B cell (primary cell): ENCODE data around the gene TRIM17. TPM values are rescaled to one million over a fixed set of nuclear protein-coding genes. Genes with fewer than 3 reads are reported as not detected.

Experiments
- ATAC-seq: fragments of 200-7000 bp; cut with Tn5 transposase; one replicate; pipeline ENCODE4 v1.10.0; 2021; ENCODE audit warnings: low read depth, mild to moderate bottlenecking, moderate number of reproducible peaks, moderate library complexity
- CTCF ChIA-PET: fragments of 350-600 bp; sonication (Branson Sonifier 250); formaldehyde crosslinking; loops from one replicate; lab custom pipeline; 2021; ENCODE audit warnings: antibody characterized with exemption, inconsistent platforms; lab: Charles Lee
- POLR2A ChIA-PET: fragments of 350-600 bp; sonication (Branson Sonifier 250); formaldehyde crosslinking; loops from one replicate; lab custom pipeline; 2021; ENCODE audit warnings: antibody characterized with exemption; lab: Charles Lee
- DNase-seq: peaks from one replicate; pipeline ENCODE4 v3.0.0; 2013
- H2AFZ ChIP-seq: 2 replicates; pipeline ENCODE4 v1.6.1; 2012; ENCODE audit warnings: mild to moderate bottlenecking, low read depth, low read length; ENCODE audit not compliant: insufficient read depth, poor library complexity, severe bottlenecking
- H3K27ac ChIP-seq, 2 donors: 1 replicate in 1 of 2; 2 replicates in 1 of 2; pipeline ENCODE4 v1.5.1; 2012 to 2013; ENCODE audit warnings: low read length in 2 of 2, mild to moderate bottlenecking in 2 of 2, moderate library complexity in 1 of 2
- H3K27me3 ChIP-seq, 4 experiments: fragments of 200-600 bp in 1 of 4; sonication (generic) in 1 of 4; replicated peaks in 1 of 4; 1 replicate in 2 of 4; 2 replicates in 2 of 4; pipeline versions ENCODE4 v1.6.1 to v1.7.0; 2013 to 2016; ENCODE audit warnings: low read length in 3 of 4, mild to moderate bottlenecking in 2 of 4, mixed read lengths in 1 of 4, moderate library complexity in 1 of 4; ENCODE audit not compliant: insufficient read depth in 4 of 4, control insufficient read depth in 3 of 4; ENCODE audit errors: control extremely low read depth in 1 of 4
- H3K36me3 ChIP-seq, 2 experiments: replicated peaks in 1 of 2; 1 replicate in 1 of 2; 2 replicates in 1 of 2; pipeline versions ENCODE4 v1.6.1 to v1.7.1; 2013; ENCODE audit warnings: low read length in 1 of 2; ENCODE audit not compliant: insufficient read depth in 2 of 2, control insufficient read depth in 1 of 2; ENCODE audit errors: control extremely low read depth in 1 of 2, extremely low read depth in 1 of 2
- H3K4me1 ChIP-seq, 2 donors: fragments of 200-600 bp in 1 of 2; sonication (generic) in 1 of 2; 1 replicate in 1 of 2; 2 replicates in 1 of 2; pipeline versions ENCODE4 v1.5.1 to v1.6.1; 2013 to 2017; ENCODE audit warnings: low read length in 2 of 2; ENCODE audit not compliant: control insufficient read depth in 2 of 2, insufficient read depth in 2 of 2
- H3K4me2 ChIP-seq: replicated peaks from 2 replicates; pipeline ENCODE3; 2012; ENCODE audit warnings: mild to moderate bottlenecking, low read depth, low read length; ENCODE audit not compliant: poor library complexity, severe bottlenecking
- H3K4me3 ChIP-seq, 5 experiments: fragments of 200-600 bp in 1 of 5; sonication (generic) in 1 of 5; 1 replicate in 3 of 5; 2 replicates in 2 of 5; pipeline versions ENCODE4 v1.5.1 to v1.7.0; 2011 to 2016; ENCODE audit warnings: low read length in 4 of 5, mild to moderate bottlenecking in 4 of 5, low read depth in 2 of 5, control low read depth in 1 of 5, moderate library complexity in 1 of 5; ENCODE audit not compliant: insufficient read depth in 1 of 5; ENCODE audit errors: control extremely low read depth in 1 of 5, extremely low read depth in 1 of 5
- H3K79me2 ChIP-seq: fragments of 200-600 bp; sonication (generic); one replicate; pipeline ENCODE4 v1.6.0; 2016; ENCODE audit warnings: low read length; ENCODE audit not compliant: control insufficient read depth, insufficient read depth
- H3K9ac ChIP-seq: fragments of 200-600 bp; sonication (generic); 2 replicates; pipeline ENCODE4 v1.6.1; 2017; ENCODE audit warnings: mild to moderate bottlenecking, low read length, moderate library complexity
- H3K9me3 ChIP-seq, 3 donors: one replicate each; pipeline versions ENCODE4 v1.6.1 to v1.7.1; 2013; ENCODE audit warnings: low read length in 2 of 3; ENCODE audit not compliant: control insufficient read depth in 2 of 3, insufficient read depth in 1 of 3; ENCODE audit errors: control extremely low read depth in 1 of 3
- H4K20me1 ChIP-seq: 2 replicates; pipeline ENCODE4 v1.6.0; 2012; ENCODE audit warnings: mild to moderate bottlenecking, low read length; ENCODE audit not compliant: insufficient read depth, control insufficient read depth, poor library complexity, severe bottlenecking
- H3K27ac Mint-ChIP-seq: one replicate; pipeline ENCODE4 v1.8.0; 2021; ENCODE audit warnings: mixed read lengths
- H3K27me3 Mint-ChIP-seq: one replicate; pipeline ENCODE4 v1.8.0; 2021; ENCODE audit warnings: mixed read lengths
- H3K4me1 Mint-ChIP-seq: one replicate; pipeline ENCODE4 v1.8.0; 2021; ENCODE audit warnings: mixed read lengths
- H3K4me3 Mint-ChIP-seq: one replicate; pipeline ENCODE4 v1.8.0; 2021; ENCODE audit warnings: mixed read lengths
- H3K9me3 Mint-ChIP-seq: one replicate; pipeline ENCODE4 v1.8.0; 2022; ENCODE audit warnings: mixed read lengths; ENCODE audit not compliant: insufficient read depth
- EZH2 ChIP-seq: IDR thresholded peaks from 2 replicates; pipeline ENCODE4 v1.6.1; 2012; ENCODE audit warnings: borderline replicate concordance, low read depth, mild to moderate bottlenecking, moderate library complexity, low read length; ENCODE audit not compliant: insufficient read depth, poor library complexity, severe bottlenecking
- WGBS: methylation state at CpG from one replicate; pipeline ENCODE4 v1.1.5; 2013; ENCODE audit warnings: missing lambda C conversion rate; ENCODE audit not compliant: insufficient coverage; 5-methylcytosine and 5-hydroxymethylcytosine counted together
- intact Hi-C: fragments of 100-400 bp; cut with micrococcal nuclease; formaldehyde crosslinking; loops from one replicate; pipeline ENCODE4 v1.10.0; 2022
- polyA plus RNA-seq: library from polyadenylated mRNA; depleted of rRNA; stranded (reverse); fragments of >200 nt; gene quantifications from 2 replicates; pipeline ENCODE4 v1.2.3, GENCODE V29; 2012
- total RNA-seq, 2 donors: library from RNA; stranded (reverse); fragments of 120-200 nt in 1 of 2; gene quantifications; 1 replicate in 1 of 2; 2 replicates in 1 of 2; pipeline versions ENCODE4 v1.2.3 to v1.2.4, GENCODE V29; 2013 to 2022
- TF ChIP-seq, protein P1 (sequence below): fragments of 200-600 bp; IDR thresholded peaks from one replicate; pipeline ENCODE4 v1.8.0; 2022; ENCODE audit warnings: antibody characterized with exemption, mild to moderate bottlenecking

The TRIM17 gene
- total and polyA plus RNA-seq, 2 donors (not counting 1 experiment from before 2014, with no cell fraction given): not detected

DNA sequence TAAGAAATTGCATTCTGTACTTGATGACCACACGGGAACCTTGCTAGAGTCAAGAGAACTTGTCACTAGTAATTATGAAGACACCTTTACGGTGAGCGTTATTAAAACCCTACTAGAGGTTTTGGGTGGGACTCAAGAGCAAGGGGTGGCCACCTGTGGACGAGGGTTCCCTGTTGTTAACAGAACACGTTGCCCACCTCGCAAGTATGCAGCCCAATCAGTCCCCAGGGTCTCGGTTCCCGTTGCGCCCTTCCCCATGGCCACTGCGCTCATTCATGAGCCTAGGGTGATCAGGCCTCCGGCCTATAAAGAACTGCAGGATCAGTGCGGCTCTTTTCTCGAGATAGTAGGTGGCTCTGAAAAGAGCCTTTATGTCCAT is 40.3 kb upstream of the TRIM17 start:
- CTCF ChIA-PET: interaction anchor here (1.9 kb wide), 1 partner anchor 29 kb away, joined by 8 read pairs; no protein-coding TSS in a partner anchor
- Histone ChIP-seq H3K4me2 (peak overlapping the region; percentile 71), H2AFZ (peak overlapping the region; percentile 61), H3K4me3 (peak overlapping the region in 4 of 5 experiments; percentile 25 to 58 (median 48)), H3K79me2 (no peaks in the 10 kb centered on the region), H3K27ac (peak overlapping the region; percentile 37 to 54), H3K9me3 (peaks cover 0 to 7% (median 0%) of the 10 kb centered on the region in 3 donors), H3K4me1 (peaks cover 24 to 30% of the 10 kb centered on the region in 2 donors), H3K9ac (peak overlapping the region; percentile 62), H4K20me1 (no peaks in the 10 kb centered on the region), H3K36me3 (no peaks in the 10 kb centered on the region), H3K27me3 (peaks cover 0 to 40% (median 17%) of the 10 kb centered on the region in 4 experiments)
- intact Hi-C loops: loop anchor here (1.0 kb wide), 2 partner anchors 43 to 51 kb away; partner anchors contain the start of gene TRIM11
- peak overlapping the region; percentile 92 for H3K4me3 Mint-ChIP-seq
- no peak for ATAC-seq
- POLR2A ChIA-PET: interaction anchor here (0.8 to 2.2 kb wide), 5 partner anchors 9 to 292 kb away, joined by 3 to 14 read pairs (median 4); partner anchors contain the start of genes IBA57, RNF187 and TRIM11
- H3K4me1 Mint-ChIP-seq: peaks cover 27% of the 10 kb centered on the region
- H3K27ac Mint-ChIP-seq: peak overlapping the region; percentile 98
- TF ChIP-seq, protein P1, sequence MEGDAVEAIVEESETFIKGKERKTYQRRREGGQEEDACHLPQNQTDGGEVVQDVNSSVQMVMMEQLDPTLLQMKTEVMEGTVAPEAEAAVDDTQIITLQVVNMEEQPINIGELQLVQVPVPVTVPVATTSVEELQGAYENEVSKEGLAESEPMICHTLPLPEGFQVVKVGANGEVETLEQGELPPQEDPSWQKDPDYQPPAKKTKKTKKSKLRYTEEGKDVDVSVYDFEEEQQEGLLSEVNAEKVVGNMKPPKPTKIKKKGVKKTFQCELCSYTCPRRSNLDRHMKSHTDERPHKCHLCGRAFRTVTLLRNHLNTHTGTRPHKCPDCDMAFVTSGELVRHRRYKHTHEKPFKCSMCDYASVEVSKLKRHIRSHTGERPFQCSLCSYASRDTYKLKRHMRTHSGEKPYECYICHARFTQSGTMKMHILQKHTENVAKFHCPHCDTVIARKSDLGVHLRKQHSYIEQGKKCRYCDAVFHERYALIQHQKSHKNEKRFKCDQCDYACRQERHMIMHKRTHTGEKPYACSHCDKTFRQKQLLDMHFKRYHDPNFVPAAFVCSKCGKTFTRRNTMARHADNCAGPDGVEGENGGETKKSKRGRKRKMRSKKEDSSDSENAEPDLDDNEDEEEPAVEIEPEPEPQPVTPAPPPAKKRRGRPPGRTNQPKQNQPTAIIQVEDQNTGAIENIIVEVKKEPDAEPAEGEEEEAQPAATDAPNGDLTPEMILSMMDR: no peak
- TF ChIP-seq EZH2: no peak
- no peaks in the 10 kb centered on the region for H3K9me3 Mint-ChIP-seq
- H3K27me3 Mint-ChIP-seq: peaks cover 33% of the 10 kb centered on the region
- WGBS: 6% methylated on average over 12 of the region's 13 CpGs
- no peak for DNase-seq
